ENCODE measurements around the gene MTR. TPM values are rescaled to one million over a fixed set of nuclear protein-coding genes. Genes with fewer than 3 reads are reported as not detected.

MTR gene
- total and polyA plus RNA-seq, 2 donors (not counting 1 experiment from before 2014, with no cell fraction given) = 9.9 to 49.1 TPM

- WGBS (ENCODE audit: insufficient coverage) = 81% methylated on average over 4 of the region's 6 CpGs
- intact Hi-C loops (cut with micrococcal nuclease) = no loop called here
Observed at GRCh38 chr1:236767276-236767675, 27.8 kb upstream of the MTR start.

DNA sequence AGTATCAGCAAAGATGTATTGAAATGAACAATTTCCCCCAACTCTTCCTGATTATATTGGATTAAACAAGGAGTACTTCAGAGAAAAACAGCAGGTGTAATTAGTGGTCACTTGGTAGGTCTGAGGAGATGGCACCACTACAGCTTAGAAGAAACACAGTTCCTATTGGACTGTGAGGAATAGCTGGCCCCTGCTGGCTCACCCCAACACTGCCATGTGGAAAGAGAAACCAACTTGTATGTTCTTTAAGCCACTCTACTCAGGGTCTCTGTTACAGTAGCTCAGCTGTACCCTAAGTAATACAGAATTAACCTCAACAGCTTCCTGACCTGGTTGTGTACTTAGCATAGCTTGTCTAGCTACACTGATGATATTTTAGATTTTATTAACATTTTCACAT is 26.5 kb upstream of the MTR start:
- no peaks in the 10 kb centered on the region for H3K4me1 Mint-ChIP-seq
- Histone ChIP-seq H3K4me2 (replicated peaks; ENCODE audit: low read depth, low read length, poor library complexity, severe bottlenecking) (no peak overlapping the region), H3K27me3 (replicated peaks in 1 of 4; ENCODE audit: control extremely low read depth in 1 of 4, control insufficient read depth in 3 of 4, insufficient read depth in 4 of 4, low read length in 3 of 4) (peaks cover 0 to 7% (median 2%) of the 10 kb centered on the region in 4 experiments), H3K27ac (ENCODE audit: low read length in 2 of 2) (no peak overlapping the region), H3K9me3 (ENCODE audit: control extremely low read depth in 1 of 3, control insufficient read depth in 2 of 3, insufficient read depth in 1 of 3, low read length in 2 of 3) (no peaks in the 10 kb centered on the region), H3K79me2 (ENCODE audit: control insufficient read depth, insufficient read depth, low read length) (no peaks in the 10 kb centered on the region), H3K4me3 (ENCODE audit: control extremely low read depth in 1 of 5, extremely low read depth in 1 of 5, insufficient read depth in 1 of 5, low read depth in 2 of 5, low read length in 4 of 5) (no peak overlapping the region), H2AFZ (ENCODE audit: insufficient read depth, low read depth, low read length, poor library complexity, severe bottlenecking) (no peak overlapping the region), H3K4me1 (ENCODE audit: control insufficient read depth in 2 of 2, insufficient read depth in 2 of 2, low read length in 2 of 2) (no peaks in the 10 kb centered on the region), H4K20me1 (ENCODE audit: control insufficient read depth, insufficient read depth, low read length, poor library complexity, severe bottlenecking) (no peaks in the 10 kb centered on the region), H3K36me3 (replicated peaks in 1 of 2; ENCODE audit: control extremely low read depth in 1 of 2, control insufficient read depth in 1 of 2, extremely low read depth in 1 of 2, insufficient read depth in 2 of 2, low read length in 1 of 2) (no peaks in the 10 kb centered on the region), H3K9ac (ENCODE audit: low read length) (no peak overlapping the region)
- intact Hi-C loops (cut with micrococcal nuclease) = no loop called here
- POLR2A ChIA-PET = no interaction called here
- ATAC-seq (ENCODE audit: low read depth) = no peak
- H3K27me3 Mint-ChIP-seq = peaks cover 17% of the 10 kb centered on the region
- H3K27ac Mint-ChIP-seq = no peak overlapping the region
- no peaks in the 10 kb centered on the region for H3K9me3 Mint-ChIP-seq (ENCODE audit: insufficient read depth)
- no peak overlapping the region for H3K4me3 Mint-ChIP-seq
- DNase-seq = no peak
- TF ChIP-seq EZH2 (IDR thresholded peaks at IDR 0.05; ENCODE audit: borderline replicate concordance, insufficient read depth, low read depth, low read length, poor library complexity, severe bottlenecking) = no peak
- TF ChIP-seq, protein P1, sequence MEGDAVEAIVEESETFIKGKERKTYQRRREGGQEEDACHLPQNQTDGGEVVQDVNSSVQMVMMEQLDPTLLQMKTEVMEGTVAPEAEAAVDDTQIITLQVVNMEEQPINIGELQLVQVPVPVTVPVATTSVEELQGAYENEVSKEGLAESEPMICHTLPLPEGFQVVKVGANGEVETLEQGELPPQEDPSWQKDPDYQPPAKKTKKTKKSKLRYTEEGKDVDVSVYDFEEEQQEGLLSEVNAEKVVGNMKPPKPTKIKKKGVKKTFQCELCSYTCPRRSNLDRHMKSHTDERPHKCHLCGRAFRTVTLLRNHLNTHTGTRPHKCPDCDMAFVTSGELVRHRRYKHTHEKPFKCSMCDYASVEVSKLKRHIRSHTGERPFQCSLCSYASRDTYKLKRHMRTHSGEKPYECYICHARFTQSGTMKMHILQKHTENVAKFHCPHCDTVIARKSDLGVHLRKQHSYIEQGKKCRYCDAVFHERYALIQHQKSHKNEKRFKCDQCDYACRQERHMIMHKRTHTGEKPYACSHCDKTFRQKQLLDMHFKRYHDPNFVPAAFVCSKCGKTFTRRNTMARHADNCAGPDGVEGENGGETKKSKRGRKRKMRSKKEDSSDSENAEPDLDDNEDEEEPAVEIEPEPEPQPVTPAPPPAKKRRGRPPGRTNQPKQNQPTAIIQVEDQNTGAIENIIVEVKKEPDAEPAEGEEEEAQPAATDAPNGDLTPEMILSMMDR (IDR thresholded peaks at IDR 0.05) = no peak
- CTCF ChIA-PET = interaction anchor here (2.4 kb wide), 1 partner anchor 9 kb away, joined by 14 read pairs; no protein-coding TSS in a partner anchor

More at GRCh38 chr1:236767276-236767675, 27.8 kb upstream of the MTR start:
- ChIA-PET POLR2A (no interaction called here), CTCF (interaction anchor here (2.4 kb wide), 1 partner anchor 8 kb away, joined by 14 read pairs; no protein-coding TSS in a partner anchor)
- no peaks in the 10 kb centered on the region for H3K4me1 Mint-ChIP-seq
- DNase-seq = no peak
- Histone ChIP-seq H2AFZ (ENCODE audit: insufficient read depth, low read depth, low read length, poor library complexity, severe bottlenecking) (no peak overlapping the region), H3K4me3 (ENCODE audit: control extremely low read depth in 1 of 5, extremely low read depth in 1 of 5, insufficient read depth in 1 of 5, low read depth in 2 of 5, low read length in 4 of 5) (no peak overlapping the region), H3K4me1 (ENCODE audit: control insufficient read depth in 2 of 2, insufficient read depth in 2 of 2, low read length in 2 of 2) (no peaks in the 10 kb centered on the region), H3K27ac (ENCODE audit: low read length in 2 of 2) (no peak overlapping the region), H3K36me3 (replicated peaks in 1 of 2; ENCODE audit: control extremely low read depth in 1 of 2, control insufficient read depth in 1 of 2, extremely low read depth in 1 of 2, insufficient read depth in 2 of 2, low read length in 1 of 2) (no peaks in the 10 kb centered on the region), H3K4me2 (replicated peaks; ENCODE audit: low read depth, low read length, poor library complexity, severe bottlenecking) (no peak overlapping the region), H3K9ac (ENCODE audit: low read length) (no peak overlapping the region), H3K9me3 (ENCODE audit: control extremely low read depth in 1 of 3, control insufficient read depth in 2 of 3, insufficient read depth in 1 of 3, low read length in 2 of 3) (no peaks in the 10 kb centered on the region), H3K79me2 (ENCODE audit: control insufficient read depth, insufficient read depth, low read length) (no peaks in the 10 kb centered on the region), H4K20me1 (ENCODE audit: control insufficient read depth, insufficient read depth, low read length, poor library complexity, severe bottlenecking) (no peaks in the 10 kb centered on the region), H3K27me3 (replicated peaks in 1 of 4; ENCODE audit: control extremely low read depth in 1 of 4, control insufficient read depth in 3 of 4, insufficient read depth in 4 of 4, low read length in 3 of 4) (peaks cover 0 to 7% (median 2%) of the 10 kb centered on the region in 4 experiments)
- TF ChIP-seq, protein P1 (IDR thresholded peaks at IDR 0.05) = no peak
- H3K27me3 Mint-ChIP-seq = peaks cover 17% of the 10 kb centered on the region
- no peaks in the 10 kb centered on the region for H3K9me3 Mint-ChIP-seq (ENCODE audit: insufficient read depth)
- ATAC-seq (ENCODE audit: low read depth) = no peak
- H3K4me3 Mint-ChIP-seq = no peak overlapping the region
- H3K27ac Mint-ChIP-seq = no peak overlapping the region
